ENCODE measurements around the gene PML. TPM values are rescaled to one million over a fixed set of nuclear protein-coding genes. Genes with fewer than 3 reads are reported as not detected.

The PML gene
- total RNA-seq, 1 experiment from 2014 or later: 47.7 TPM

DNA sequence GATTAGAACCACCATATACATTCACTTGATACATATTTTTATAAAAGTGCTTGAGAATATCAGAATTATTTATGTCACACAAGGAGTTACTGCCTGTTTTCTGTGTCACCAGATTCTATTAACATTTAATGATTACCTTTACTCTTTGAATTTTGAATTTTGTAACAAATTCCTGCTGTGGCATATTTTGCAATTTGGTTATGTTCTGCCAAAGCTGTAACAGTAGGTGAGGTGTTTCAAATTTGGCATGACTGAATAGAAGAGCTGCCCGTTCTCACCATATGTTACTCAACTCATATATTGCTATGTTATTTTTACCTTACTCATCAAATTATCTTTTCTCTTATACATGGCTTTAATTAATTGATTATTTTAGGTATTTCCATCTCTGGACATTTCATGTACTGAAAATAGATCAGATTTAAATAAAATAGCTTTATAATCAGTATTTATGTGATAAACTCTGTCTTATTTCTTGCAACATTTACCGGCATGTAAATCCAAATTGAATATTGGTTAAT is 18.9 kb downstream of the PML start:
- no peak for DNase-seq (ENCODE audit: low spot score)
- peaks cover 7% of the 10 kb centered on the region; the same call in 1 of the 2 replicates for H3K4me1 Mint-ChIP-seq
- ChIA-PET POLR2A (no interaction called here), CTCF (interaction anchor here (0.9 to 1.4 kb wide), 2 partner anchors 40 to 62 kb away, joined by 3 read pairs; no protein-coding TSS in a partner anchor)
- H3K27ac Mint-ChIP-seq: no peak overlapping the region
- no peaks in the 10 kb centered on the region for H3K27me3 Mint-ChIP-seq (ENCODE audit: low read depth)
- TF ChIP-seq, protein P1, sequence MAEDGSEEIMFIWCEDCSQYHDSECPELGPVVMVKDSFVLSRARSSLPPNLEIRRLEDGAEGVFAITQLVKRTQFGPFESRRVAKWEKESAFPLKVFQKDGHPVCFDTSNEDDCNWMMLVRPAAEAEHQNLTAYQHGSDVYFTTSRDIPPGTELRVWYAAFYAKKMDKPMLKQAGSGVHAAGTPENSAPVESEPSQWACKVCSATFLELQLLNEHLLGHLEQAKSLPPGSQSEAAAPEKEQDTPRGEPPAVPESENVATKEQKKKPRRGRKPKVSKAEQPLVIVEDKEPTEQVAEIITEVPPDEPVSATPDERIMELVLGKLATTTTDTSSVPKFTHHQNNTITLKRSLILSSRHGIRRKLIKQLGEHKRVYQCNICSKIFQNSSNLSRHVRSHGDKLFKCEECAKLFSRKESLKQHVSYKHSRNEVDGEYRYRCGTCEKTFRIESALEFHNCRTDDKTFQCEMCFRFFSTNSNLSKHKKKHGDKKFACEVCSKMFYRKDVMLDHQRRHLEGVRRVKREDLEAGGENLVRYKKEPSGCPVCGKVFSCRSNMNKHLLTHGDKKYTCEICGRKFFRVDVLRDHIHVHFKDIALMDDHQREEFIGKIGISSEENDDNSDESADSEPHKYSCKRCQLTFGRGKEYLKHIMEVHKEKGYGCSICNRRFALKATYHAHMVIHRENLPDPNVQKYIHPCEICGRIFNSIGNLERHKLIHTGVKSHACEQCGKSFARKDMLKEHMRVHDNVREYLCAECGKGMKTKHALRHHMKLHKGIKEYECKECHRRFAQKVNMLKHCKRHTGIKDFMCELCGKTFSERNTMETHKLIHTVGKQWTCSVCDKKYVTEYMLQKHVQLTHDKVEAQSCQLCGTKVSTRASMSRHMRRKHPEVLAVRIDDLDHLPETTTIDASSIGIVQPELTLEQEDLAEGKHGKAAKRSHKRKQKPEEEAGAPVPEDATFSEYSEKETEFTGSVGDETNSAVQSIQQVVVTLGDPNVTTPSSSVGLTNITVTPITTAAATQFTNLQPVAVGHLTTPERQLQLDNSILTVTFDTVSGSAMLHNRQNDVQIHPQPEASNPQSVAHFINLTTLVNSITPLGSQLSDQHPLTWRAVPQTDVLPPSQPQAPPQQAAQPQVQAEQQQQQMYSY (CRISPR knock-in tag; IDR thresholded peaks at IDR 0.05): no peak
- H3K9me3 Mint-ChIP-seq: no peaks in the 10 kb centered on the region
- ATAC-seq: no peak
- no peak overlapping the region for H3K4me3 Mint-ChIP-seq
- H3K36me3 Mint-ChIP-seq: peaks cover 2% of the 10 kb centered on the region; the same call in 1 of the 2 replicates

DNA sequence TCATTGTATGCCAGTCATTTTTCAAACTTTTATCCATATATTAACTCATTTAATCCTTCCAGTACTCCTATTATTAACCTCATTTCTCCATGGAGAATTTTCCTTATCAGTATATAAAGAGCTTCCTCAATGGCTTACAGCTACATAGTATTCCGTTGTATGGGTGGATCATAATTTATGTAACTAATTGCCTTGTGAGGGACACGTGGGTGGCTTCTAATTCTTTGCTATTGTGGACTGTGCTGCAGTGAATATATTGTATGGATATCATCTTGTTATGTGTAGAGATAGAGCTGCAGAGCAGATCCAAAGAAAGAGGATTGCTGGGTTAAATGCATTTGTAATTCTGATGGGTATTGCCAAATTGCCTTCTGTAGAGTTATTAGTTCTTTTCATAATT is 25.2 kb downstream of the PML start:
- Mint-ChIP-seq H3K27me3 (ENCODE audit: low read depth) (no peaks in the 10 kb centered on the region), H3K36me3 (peaks cover 16% of the 10 kb centered on the region), H3K4me1 (no peaks in the 10 kb centered on the region), H3K9me3 (no peaks in the 10 kb centered on the region), H3K4me3 (no peak overlapping the region), H3K27ac (no peak overlapping the region)
- POLR2A ChIA-PET: no interaction called here
- TF ChIP-seq, protein P2, sequence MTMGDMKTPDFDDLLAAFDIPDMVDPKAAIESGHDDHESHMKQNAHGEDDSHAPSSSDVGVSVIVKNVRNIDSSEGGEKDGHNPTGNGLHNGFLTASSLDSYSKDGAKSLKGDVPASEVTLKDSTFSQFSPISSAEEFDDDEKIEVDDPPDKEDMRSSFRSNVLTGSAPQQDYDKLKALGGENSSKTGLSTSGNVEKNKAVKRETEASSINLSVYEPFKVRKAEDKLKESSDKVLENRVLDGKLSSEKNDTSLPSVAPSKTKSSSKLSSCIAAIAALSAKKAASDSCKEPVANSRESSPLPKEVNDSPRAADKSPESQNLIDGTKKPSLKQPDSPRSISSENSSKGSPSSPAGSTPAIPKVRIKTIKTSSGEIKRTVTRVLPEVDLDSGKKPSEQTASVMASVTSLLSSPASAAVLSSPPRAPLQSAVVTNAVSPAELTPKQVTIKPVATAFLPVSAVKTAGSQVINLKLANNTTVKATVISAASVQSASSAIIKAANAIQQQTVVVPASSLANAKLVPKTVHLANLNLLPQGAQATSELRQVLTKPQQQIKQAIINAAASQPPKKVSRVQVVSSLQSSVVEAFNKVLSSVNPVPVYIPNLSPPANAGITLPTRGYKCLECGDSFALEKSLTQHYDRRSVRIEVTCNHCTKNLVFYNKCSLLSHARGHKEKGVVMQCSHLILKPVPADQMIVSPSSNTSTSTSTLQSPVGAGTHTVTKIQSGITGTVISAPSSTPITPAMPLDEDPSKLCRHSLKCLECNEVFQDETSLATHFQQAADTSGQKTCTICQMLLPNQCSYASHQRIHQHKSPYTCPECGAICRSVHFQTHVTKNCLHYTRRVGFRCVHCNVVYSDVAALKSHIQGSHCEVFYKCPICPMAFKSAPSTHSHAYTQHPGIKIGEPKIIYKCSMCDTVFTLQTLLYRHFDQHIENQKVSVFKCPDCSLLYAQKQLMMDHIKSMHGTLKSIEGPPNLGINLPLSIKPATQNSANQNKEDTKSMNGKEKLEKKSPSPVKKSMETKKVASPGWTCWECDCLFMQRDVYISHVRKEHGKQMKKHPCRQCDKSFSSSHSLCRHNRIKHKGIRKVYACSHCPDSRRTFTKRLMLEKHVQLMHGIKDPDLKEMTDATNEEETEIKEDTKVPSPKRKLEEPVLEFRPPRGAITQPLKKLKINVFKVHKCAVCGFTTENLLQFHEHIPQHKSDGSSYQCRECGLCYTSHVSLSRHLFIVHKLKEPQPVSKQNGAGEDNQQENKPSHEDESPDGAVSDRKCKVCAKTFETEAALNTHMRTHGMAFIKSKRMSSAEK (CRISPR knock-in tag; IDR thresholded peaks at IDR 0.05; ENCODE audit: borderline replicate concordance): no peak
- DNase-seq (ENCODE audit: low spot score) (no peak), ATAC-seq (no peak)
- CTCF ChIA-PET: interaction anchor here (0.6 to 2.1 kb wide), 3 partner anchors 18 to 47 kb away, joined by 3 to 4 read pairs (median 3); no protein-coding TSS in a partner anchor

DNA sequence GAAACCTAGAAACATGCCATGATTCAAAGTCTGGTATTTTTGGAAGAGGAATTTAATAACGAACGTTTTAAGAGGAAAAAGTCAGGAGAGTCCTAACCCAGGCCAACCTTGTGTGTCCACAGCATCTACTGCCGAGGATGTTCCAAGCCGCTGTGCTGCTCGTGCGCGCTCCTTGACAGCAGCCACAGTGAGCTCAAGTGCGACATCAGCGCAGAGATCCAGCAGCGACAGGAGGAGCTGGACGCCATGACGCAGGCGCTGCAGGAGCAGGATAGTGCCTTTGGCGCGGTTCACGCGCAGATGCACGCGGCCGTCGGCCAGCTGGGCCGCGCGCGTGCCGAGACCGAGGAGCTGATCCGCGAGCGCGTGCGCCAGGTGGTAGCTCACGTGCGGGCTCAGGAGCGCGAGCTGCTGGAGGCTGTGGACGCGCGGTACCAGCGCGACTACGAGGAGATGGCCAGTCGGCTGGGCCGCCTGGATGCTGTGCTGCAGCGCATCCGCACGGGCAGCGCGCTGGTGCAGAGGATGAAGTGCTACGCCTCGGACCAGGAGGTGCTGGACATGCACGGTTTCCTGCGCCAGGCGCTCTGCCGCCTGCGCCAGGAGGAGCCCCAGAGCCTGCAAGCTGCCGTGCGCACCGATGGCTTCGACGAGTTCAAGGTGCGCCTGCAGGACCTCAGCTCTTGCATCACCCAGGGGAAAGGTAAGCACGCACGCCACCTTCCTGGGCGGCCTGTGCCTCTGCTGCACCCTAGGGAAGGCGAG is 28.4 kb downstream of the PML start:
- ATAC-seq: no peak
- Mint-ChIP-seq H3K27me3 (ENCODE audit: low read depth) (no peaks in the 10 kb centered on the region), H3K36me3 (peaks cover 22% of the 10 kb centered on the region), H3K9me3 (no peaks in the 10 kb centered on the region), H3K27ac (no peak overlapping the region; the same call in 1 of the 2 replicates), H3K4me1 (no peaks in the 10 kb centered on the region), H3K4me3 (no peak overlapping the region)
- ChIA-PET POLR2A (no interaction called here), CTCF (interaction anchor here (0.6 to 6.8 kb wide), 3 partner anchors 12 to 50 kb away, joined by 3 to 43 read pairs (median 6); no protein-coding TSS in a partner anchor)
- TF ChIP-seq RORB (CRISPR knock-in tag; IDR thresholded peaks at IDR 0.05) (no peak), ZNF121 (CRISPR knock-in tag; IDR thresholded peaks at IDR 0.05) (no peak), GABPB1 (CRISPR knock-in tag; IDR thresholded peaks at IDR 0.05) (no peak), ZNF671 (CRISPR knock-in tag; IDR thresholded peaks at IDR 0.05) (no peak), ZNF138 (CRISPR knock-in tag; conservative IDR thresholded peaks at IDR 0.05) (no peak), FOXP1 (CRISPR knock-in tag; IDR thresholded peaks at IDR 0.05; ENCODE audit: borderline replicate concordance) (no peak), SMAD4 (CRISPR knock-in tag; IDR thresholded peaks at IDR 0.05) (no peak), CREM (CRISPR knock-in tag; IDR thresholded peaks at IDR 0.05) (no peak), ZNF317 (CRISPR knock-in tag; IDR thresholded peaks at IDR 0.05; ENCODE audit: borderline replicate concordance, low read depth) (no peak), PRRX2 (CRISPR knock-in tag; IDR thresholded peaks at IDR 0.05) (no peak), ELF4 (CRISPR knock-in tag; IDR thresholded peaks at IDR 0.05; ENCODE audit: low read depth) (no peak)
- TF ChIP-seq, protein P3, sequence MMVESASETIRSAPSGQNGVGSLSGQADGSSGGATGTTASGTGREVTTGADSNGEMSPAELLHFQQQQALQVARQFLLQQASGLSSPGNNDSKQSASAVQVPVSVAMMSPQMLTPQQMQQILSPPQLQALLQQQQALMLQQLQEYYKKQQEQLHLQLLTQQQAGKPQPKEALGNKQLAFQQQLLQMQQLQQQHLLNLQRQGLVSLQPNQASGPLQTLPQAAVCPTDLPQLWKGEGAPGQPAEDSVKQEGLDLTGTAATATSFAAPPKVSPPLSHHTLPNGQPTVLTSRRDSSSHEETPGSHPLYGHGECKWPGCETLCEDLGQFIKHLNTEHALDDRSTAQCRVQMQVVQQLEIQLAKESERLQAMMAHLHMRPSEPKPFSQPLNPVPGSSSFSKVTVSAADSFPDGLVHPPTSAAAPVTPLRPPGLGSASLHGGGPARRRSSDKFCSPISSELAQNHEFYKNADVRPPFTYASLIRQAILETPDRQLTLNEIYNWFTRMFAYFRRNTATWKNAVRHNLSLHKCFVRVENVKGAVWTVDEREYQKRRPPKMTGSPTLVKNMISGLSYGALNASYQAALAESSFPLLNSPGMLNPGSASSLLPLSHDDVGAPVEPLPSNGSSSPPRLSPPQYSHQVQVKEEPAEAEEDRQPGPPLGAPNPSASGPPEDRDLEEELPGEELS (CRISPR knock-in tag; IDR thresholded peaks at IDR 0.05): no peak
- TF ChIP-seq, protein P4, sequence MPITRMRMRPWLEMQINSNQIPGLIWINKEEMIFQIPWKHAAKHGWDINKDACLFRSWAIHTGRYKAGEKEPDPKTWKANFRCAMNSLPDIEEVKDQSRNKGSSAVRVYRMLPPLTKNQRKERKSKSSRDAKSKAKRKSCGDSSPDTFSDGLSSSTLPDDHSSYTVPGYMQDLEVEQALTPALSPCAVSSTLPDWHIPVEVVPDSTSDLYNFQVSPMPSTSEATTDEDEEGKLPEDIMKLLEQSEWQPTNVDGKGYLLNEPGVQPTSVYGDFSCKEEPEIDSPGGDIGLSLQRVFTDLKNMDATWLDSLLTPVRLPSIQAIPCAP (CRISPR knock-in tag; IDR thresholded peaks at IDR 0.05): no peak
- DNase-seq (ENCODE audit: low spot score): no peak
